VCaP (cell line): Measurements from ENCODE around the gene ACTR5.

Source experiments
- H3K27ac ChIP-seq: fragments of 450-650 bp; 2 replicates; pipeline ENCODE4 v1.5.1; 2017
- CTCF ChIP-seq: fragments of 450-650 bp; conservative IDR thresholded peaks from 2 replicates; pipeline ENCODE4 v1.5.1; 2017; ENCODE audit warnings: mild to moderate bottlenecking, moderate library complexity

ACTR5 gene

GRCh38 chr20:38757145-38757775 is 9.0 kb downstream of the ACTR5 start:
- TF ChIP-seq CTCF: no peak
- no peak overlapping the region for H3K27ac ChIP-seq

- TF ChIP-seq CTCF: no peak
- no peak overlapping the region for H3K27ac ChIP-seq
Observed at GRCh38 chr20:38759106-38759505, 10.8 kb downstream of the ACTR5 start.

- no peak overlapping the region for H3K27ac ChIP-seq
- no peak for TF ChIP-seq CTCF
Observed at GRCh38 chr20:38760978-38761377, 12.7 kb downstream of the ACTR5 start.

- no peak for TF ChIP-seq CTCF
Observed at GRCh38 chr20:38762174-38762573, 13.9 kb downstream of the ACTR5 start.

GRCh38 chr20:38763616-38764015 is 15.4 kb downstream of the ACTR5 start:
- no peak overlapping the region for H3K27ac ChIP-seq
- TF ChIP-seq CTCF: no peak

More at GRCh38 chr20:38762174-38762573, 13.9 kb downstream of the ACTR5 start:
- no peak overlapping the region for H3K27ac ChIP-seq

- no peak for TF ChIP-seq CTCF
- H3K27ac ChIP-seq: no peak overlapping the region
Observed at GRCh38 chr20:38764567-38765318, 16.5 kb downstream of the ACTR5 start.

GRCh38 chr20:38766071-38766470 is 17.8 kb downstream of the ACTR5 start:
- no peak overlapping the region; the same call in 1 of the 2 replicates for H3K27ac ChIP-seq
- no peak for TF ChIP-seq CTCF
